ENCODE data around the gene EBF3. TPM values are rescaled to one million over a fixed set of nuclear protein-coding genes. Genes with fewer than 3 reads are reported as not detected.

The EBF3 gene
- total RNA-seq, 1 donor = 6.0 TPM

- TF ChIP-seq CTCF (IDR thresholded peaks at IDR 0.05; ENCODE audit: insufficient read depth, low read depth, low read length) = no peak
- H3K4me3 ChIP-seq (ENCODE audit: low read depth, low read length) = no peak overlapping the region
Observed at GRCh38 chr10:129796710-129797420, 167.2 kb downstream of the EBF3 start.

GRCh38 chr10:129793996-129794395 lies 170.1 kb downstream of the EBF3 start:
- TF ChIP-seq CTCF (IDR thresholded peaks at IDR 0.05; ENCODE audit: insufficient read depth, low read depth, low read length) = no peak
- DNase-seq (ENCODE audit: low read depth) = no peak

More at GRCh38 chr10:129796710-129797420, 167.2 kb downstream of the EBF3 start:
- DNase-seq (ENCODE audit: low read depth) = no peak

GRCh38 chr10:129793479-129793878 lies 170.6 kb downstream of the EBF3 start:
- DNase-seq (ENCODE audit: low read depth) = no peak
- no peak overlapping the region for H3K4me3 ChIP-seq (ENCODE audit: low read depth, low read length)
- TF ChIP-seq CTCF (IDR thresholded peaks at IDR 0.05; ENCODE audit: insufficient read depth, low read depth, low read length) = no peak

More at GRCh38 chr10:129793996-129794395, 170.1 kb downstream of the EBF3 start:
- H3K4me3 ChIP-seq (ENCODE audit: low read depth, low read length) = no peak overlapping the region

GRCh38 chr10:129792864-129793263 lies 171.2 kb downstream of the EBF3 start:
- H3K4me3 ChIP-seq (ENCODE audit: low read depth, low read length) = no peak overlapping the region
- no peak for DNase-seq (ENCODE audit: low read depth)
- TF ChIP-seq CTCF (IDR thresholded peaks at IDR 0.05; ENCODE audit: insufficient read depth, low read depth, low read length) = no peak

GRCh38 chr10:129792141-129792540 lies 171.9 kb downstream of the EBF3 start:
- no peak overlapping the region for H3K4me3 ChIP-seq (ENCODE audit: low read depth, low read length)
- no peak for TF ChIP-seq CTCF (IDR thresholded peaks at IDR 0.05; ENCODE audit: insufficient read depth, low read depth, low read length)
- DNase-seq (ENCODE audit: low read depth) = no peak

GRCh38 chr10:129790715-129791446 lies 173.2 kb downstream of the EBF3 start:
- DNase-seq (ENCODE audit: low read depth) = no peak
- H3K4me3 ChIP-seq (ENCODE audit: low read depth, low read length) = no peak overlapping the region
- TF ChIP-seq CTCF (IDR thresholded peaks at IDR 0.05; ENCODE audit: insufficient read depth, low read depth, low read length) = no peak
